NK-92 (cell line): Measurements from ENCODE around the gene SAMM50.

Experiments
- DNase-seq: peaks from one replicate; lab custom pipeline; 2025; ENCODE audit not compliant: unreplicated experiment; lab: John Stamatoyannopoulos, UW

SAMM50 gene

DNA sequence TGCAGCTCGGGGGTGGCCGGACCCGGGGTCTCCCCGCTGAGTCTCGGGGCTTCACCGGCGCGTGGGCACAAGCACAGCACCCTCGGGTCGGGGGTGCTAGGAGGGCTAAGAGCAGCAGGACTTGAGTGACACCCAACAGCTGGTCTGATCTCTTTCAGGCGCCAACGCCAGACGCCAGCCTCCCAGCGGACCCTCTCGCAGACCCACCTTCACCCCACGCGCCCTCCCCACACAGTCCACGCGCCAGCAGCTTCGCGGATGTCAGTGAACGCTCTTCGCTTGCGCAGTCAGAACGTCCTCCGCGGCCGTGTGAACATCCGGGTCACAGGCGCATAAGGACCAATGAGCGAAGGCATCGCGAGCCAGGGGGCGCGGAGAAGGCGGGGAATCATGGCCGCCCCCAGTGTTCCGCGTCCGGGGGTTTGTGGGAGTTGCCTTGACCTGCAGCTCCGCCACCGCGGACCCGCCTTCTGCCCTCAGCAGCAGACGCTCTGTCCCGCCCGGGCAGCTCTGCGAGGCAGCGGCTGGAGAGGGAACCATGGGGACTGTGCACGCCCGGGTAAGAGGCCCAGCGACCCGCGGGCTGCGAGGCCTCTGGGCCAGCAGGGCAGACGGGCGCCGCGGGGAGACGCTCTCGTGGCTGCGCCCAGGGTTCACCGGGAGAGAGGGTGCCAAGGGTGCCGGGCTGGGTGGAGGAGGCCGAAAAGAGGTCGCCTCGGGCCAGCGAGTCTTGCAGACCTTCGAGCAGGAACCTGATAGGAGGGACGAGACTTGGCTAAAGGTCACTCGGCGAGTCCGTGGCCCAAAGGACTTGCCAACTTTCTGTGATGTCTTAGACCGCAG lies at the start of gene SAMM50:
SAMM50 (plus strand) TSS at position 403 of the 843 bp plus-strand sequence; CDS start at position 539, 136 bp downstream.
- DNase-seq, result no peak

DNA sequence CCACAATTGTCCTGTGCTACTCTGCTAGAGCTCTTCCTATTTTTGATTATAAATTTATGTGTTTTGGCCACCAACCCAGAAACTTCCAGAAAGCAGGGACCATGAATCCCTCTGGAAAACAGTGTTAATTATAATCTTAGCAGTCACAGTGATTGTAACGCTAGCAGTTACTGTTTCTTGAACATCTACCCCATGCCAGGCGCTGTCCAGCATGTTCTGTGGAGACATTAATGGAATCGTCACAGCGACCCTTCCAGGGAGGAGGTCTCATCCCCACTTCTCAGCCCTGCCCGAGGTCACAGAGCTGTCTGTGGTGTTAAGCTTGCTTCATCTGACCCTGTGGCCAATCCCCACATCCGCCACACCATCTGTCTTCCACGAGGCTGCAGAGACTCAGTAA lies 49.6 kb upstream of the SAMM50 start:
- DNase-seq, result no peak

DNA sequence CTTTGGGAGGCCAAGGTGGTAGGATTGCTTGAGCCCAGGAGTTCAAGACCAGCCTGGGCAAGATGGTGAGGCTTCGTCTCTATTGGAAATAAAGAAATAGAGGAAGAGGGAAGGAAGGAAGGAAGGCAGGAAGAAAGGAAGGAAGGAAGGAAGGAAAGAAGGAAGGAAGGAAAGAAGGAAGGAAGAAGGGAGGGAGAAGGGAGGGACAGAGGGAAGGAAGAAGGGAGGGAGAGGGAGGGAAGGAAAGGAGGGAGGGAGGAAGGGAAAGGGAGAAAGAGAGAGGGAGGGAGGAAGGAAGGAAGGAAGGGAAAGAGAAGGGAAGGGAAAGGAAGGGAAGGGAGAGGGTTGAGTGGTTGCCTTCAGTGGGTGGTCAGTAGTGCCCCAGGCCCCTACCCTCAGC lies 45.5 kb upstream of the SAMM50 start:
- no peak for DNase-seq

DNA sequence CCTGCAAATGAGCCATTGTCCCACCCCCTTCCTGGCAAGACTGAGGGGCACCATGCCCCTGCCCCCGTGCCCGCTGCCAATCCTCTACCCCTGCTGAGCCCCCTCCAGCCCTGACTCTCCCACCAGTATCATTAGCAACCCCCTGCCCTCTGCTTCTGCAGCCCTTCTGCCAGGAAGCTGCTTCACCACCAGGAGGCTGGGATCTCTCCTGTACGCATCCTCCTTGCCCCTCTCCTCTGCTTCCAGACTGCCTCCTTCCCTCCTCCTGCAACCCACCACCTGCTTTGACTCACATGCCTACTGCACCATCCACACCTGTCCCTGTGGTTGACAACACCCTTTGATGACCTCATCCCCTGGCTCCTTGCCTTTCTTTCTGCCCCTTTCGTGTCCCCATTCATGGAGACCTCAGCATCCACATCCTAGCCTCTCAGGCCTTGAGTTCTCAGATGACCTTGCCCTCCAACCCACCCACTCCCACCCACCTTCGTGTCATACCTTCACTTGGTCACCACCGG lies 45.0 kb upstream of the SAMM50 start:
- no peak for DNase-seq

DNA sequence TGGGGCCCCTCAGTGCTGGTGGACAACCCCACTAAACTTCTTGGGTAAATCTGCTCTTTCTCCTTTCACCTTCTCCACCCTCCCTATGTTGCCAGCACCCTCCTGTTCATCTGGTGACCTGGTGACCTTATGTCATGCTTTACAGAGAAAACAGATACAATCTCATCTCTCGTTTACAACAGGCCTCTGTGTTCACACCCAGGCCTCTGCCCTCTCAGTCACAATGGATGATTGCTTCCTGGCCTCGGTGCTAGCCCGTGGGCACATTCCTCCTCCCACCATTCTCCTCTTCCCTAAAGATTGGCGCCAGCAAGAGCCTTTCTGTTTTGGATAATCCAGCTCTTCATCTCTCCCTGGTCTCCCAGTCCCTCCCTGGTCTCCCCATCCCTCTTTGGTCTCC lies 43.9 kb upstream of the SAMM50 start:
- no peak for DNase-seq

DNA sequence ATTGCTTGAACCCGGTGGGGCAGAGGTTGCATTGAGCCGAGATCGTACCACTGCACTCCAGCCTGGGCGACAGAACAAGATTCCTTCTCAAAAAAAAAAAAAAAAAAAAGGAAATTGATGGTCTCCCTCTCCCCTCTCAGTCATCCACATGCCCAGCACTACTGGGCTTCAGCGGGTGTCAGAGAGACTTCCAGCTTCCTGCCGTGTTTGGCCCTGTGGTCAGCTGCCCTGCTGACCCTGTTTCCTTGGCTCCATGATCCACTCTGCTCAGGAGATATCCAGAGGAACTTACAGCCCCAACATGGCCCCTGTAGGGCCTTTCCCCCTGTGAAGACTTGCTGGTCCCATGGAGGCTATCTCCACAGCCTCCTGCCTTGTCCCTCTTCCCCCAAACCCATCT lies 37.7 kb upstream of the SAMM50 start:
- no peak for DNase-seq

DNA sequence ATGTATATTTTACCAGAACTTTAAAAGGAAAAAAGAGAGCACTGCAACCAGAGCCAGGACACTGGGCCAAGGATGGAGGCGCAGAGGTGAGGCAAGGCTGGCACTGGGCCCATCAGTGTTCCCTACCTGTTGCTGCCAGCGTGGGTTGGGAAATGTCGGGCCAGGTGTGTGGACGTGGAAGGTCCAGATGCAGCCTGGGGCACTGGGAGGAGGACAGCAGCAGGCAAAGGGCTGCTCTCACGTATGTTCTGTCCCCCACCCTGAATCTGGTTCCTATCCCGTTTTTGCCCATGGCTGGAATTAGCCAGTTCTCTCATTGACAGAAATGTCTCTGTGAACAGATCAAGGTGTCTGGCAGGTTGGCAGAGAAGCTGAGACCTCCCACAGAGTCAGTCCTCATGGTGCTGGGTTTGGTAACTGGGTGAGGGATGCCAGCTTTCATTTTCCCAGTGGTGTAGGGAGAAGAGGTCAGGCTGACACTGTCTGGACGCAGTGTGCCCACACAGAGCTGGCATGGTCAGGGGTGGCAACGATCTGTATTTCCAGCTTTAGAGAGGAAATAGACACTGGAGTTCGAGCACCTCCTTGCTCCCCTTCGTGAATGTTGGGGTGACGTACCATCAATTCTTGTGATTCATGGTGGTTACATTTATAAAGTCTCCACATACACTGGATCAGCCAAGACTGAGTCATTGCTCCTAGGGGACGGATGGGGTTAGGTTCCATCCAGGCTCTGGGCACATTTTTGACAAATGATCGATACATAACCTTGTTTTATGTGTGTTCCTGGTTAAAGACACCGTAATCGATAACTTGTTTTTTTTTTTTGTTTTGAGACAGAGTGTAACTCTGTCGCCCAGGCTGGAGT lies 35.9 kb upstream of the SAMM50 start:
- DNase-seq, result no peak

DNA sequence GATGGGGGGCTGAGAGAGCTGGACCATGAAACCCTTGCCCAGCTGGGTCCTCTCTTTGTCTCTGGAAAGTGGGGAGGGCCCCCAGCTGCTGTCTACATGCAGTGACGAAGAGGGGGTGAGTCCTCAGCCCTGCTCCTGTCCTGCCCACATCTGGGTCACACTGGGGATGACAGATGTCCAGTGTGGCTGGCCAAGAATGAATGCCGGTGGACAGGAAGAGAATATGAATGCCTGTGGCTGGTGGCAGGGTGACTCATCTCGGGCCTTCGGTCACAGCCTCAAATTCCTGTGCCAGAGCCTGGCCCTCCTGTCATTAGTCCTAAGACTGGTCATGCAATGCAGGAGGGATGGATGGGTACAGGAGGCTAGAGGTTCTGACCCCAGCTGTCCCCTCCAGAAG lies 33.9 kb upstream of the SAMM50 start:
- no peak for DNase-seq

DNA sequence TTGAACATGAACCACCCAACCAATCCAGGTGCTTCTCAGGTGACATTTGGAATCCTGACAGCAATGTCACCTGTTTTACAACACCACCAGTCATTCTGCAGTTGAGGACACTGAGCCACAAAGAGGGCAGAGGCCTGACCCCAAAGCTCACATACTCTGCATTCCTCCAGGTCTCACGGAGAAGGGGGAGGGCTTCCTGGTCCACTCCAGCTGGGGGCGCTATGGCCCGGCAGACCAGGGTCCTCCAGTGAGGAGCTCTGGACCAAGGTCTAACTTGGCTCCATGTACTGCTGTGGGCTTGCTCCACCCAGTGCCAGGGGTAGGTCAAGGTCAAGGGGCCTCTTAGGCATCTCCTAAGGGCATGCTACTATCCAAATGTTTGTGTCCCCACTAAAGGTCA lies 33.1 kb upstream of the SAMM50 start:
- DNase-seq, result no peak

DNA sequence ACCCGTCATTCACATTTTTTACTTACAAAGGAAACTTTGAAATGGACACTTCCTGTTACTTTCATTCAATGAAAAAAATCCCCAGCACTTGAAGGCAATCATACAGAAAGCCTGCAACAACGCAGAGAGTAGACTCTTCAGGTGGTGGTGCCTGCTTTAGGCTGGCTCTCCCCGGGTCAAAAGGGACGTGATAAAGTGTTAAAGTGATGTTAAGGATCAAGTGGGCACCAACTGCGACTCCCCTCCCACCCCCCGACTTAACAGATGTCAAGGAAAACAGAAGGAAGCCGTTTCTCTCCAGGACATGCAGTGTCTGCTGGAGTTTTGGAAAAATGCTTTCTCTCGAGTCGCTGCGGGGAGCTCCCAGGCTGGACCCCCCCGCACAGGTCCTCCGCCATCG lies 32.1 kb upstream of the SAMM50 start:
- no peak for DNase-seq

DNA sequence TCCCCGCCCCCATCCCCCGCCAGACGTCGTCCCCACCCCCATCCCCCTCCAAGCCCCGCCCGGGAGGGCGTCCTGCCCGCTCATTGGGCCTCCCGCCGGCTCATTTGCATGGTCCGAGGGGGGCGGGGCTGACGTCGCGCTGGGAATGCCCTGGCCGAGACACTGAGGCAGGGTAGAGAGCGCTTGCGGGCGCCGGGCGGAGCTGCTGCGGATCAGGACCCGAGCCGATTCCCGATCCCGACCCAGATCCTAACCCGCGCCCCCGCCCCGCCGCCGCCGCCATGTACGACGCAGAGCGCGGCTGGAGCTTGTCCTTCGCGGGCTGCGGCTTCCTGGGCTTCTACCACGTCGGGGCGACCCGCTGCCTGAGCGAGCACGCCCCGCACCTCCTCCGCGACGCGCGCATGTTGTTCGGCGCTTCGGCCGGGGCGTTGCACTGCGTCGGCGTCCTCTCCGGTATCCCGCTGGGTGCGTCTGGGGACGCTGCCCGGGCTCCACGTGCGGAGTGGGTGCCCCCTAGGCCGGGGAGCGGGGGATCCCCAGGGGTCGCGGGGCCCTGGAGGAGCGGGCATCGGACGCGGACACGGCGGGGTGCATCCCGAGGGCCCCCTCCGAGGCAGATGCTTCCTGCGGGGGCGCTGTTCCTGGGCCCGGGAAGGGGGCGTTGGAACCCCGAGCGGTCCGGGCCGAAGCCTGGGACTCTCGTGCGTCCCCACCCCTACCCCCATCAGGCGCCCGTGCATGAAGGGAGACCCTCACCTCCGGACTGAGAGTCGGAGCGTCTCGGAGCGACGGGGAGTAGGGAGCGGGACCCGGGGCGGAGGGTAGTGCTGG lies 31.4 kb upstream of the SAMM50 start, which contains the start of gene PNPLA3:
PNPLA3 (plus strand) TSS at position 175 of the 834 bp plus-strand sequence; CDS start at position 282, 107 bp downstream.
- no peak for DNase-seq

DNA sequence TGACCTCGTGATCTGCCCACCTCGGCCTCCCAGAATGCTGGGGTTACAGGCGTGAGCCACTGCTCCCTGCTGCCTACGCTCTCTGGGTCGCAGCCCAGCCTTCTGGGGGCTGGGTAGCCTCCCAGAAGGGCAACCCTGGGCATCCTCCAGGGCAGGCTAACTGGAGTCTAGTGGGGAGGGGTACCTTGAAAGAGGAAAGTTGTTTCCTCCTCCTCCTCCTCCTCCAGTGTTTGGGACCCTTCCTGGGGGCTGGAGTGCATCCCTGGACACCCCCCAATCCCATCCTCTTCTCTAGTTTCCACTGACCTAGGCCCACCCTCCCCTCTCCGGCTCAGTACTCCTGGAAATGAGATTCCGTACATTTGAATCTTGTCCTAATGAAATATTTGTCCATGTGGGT lies 30.4 kb upstream of the SAMM50 start:
- no peak for DNase-seq

DNA sequence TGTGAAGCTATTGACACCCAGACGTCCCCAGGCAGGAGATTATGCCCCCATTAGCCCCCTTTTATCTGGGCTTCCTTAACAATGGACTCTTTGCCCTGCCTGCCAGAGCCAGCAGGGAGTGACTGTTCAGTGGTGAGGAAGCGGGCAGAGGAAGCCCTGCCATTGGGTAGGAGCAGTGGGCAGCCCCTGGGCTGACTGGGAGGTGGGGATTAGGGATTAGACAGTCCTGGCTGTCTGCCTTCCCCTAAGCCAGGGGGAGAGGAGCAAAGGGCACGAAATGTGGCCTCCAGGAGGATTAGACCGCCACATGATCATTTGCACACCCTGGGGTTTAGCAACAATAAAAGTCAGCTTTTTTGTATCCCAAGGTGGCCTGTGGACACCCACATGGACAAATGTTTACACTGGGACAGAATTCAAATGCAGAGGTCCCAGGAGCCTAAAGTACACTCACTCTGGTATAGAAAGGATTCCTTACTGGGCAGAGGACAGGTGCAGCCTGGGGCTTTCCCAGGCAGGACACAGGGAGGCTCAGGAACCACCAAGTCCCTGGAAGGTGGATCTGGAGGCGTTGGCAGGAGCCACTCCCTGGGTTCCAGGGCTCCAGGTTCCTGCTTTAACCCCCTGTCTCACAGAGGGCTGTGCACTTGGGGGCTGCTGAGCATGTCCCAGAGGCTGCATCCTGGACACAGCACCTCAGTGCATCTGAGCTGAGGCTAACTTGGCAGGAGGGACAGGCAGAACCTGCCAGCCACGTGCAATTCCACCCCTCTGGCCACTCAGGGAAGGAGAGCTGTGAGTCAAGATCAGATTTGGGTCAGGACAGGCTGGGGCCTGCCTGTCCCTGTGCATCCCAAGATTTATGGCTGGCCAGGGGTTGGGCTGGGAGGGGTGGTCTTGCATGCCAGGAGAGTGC lies 29.6 kb upstream of the SAMM50 start:
- no peak for DNase-seq

DNA sequence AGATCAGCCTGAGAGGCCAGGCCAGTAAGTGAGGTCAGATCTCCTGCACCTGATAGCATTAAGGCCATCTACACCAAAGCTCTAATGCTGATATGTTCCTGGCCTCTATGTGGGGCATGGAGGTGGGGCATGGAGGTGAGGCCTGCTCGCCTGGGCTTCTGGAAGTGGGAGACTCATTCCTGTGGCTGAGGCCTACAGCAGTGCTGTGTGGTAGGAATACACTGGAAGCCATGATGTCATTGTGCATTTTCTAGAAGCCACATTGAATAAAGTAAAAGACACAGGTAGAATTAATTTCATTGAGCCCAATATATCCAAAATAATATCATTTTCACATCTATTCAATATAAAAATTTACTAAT lies 28.9 kb upstream of the SAMM50 start:
- DNase-seq, result no peak

DNA sequence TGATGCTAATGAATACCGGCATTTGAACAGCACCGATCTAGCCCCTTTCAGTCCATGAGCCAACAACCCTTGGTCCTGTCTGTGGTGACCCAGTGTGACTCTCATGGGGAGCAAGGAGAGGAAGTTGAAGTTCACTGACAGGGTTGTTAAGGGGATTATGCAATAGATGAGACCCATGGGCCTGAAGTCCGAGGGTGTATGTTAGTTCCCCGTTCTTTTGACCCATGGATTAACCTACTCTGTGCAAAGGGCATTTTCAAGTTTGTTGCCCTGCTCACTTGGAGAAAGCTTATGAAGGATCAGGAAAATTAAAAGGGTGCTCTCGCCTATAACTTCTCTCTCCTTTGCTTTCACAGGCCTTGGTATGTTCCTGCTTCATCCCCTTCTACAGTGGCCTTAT lies 26.8 kb upstream of the SAMM50 start:
- no peak for DNase-seq

DNA sequence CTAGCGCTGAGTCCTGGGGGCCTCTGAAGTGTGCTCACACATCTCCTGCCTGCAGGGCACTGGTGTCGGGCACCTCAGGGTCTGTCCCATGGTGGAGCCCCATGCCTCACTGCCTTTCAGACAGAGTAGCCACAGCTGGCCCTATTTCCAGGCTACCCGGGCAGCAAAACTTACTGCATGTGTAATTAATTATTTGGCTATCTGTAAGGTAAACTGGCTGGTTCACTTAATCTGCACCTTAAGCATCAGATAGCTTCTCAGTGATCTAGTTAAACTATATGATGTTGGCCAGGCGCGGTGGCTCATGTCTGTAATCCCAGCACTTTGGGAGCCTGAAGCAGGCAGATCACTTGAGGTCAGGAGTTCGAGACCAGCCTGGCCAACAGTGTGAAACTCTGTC lies 26.3 kb upstream of the SAMM50 start:
- no peak for DNase-seq

DNA sequence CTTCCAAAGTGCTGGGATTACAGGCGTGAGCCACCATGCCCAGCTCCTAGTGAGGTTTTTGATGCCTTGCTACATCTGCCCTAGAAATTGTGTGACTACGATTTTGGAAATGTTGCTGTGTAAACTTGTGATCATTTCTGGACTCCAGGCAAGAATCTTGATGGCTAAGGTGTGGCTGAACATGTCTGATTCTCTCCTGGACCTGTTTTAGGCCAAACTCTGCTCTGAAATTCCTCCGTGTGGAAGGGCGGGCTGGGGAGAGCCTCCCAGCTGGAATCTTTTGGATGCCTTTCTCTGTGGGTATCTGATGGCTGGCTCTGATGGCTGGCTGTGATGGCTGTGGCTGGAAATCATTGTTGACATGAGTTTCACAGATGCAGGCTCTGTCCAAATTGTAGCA lies 23.5 kb upstream of the SAMM50 start:
- DNase-seq, result no peak

DNA sequence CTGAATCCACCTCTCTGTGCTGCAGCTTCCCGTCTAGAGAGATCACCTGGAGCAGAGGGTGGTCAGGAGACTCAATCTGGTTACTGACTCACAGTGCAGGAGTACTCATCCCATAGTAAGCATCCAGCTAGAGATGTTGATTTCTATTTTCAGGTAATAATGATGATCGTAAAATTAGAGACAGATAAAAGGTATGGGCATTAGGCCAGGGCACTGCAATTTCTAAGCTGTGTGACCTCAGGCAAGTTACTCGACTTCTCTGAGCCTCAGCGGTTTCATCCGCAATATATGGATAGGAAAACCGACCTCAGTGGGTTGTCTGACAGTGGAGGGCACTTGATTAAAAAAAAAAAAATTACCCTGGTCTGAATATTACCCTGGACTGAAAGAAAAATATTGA lies 13.8 kb upstream of the SAMM50 start:
- no peak for DNase-seq

DNA sequence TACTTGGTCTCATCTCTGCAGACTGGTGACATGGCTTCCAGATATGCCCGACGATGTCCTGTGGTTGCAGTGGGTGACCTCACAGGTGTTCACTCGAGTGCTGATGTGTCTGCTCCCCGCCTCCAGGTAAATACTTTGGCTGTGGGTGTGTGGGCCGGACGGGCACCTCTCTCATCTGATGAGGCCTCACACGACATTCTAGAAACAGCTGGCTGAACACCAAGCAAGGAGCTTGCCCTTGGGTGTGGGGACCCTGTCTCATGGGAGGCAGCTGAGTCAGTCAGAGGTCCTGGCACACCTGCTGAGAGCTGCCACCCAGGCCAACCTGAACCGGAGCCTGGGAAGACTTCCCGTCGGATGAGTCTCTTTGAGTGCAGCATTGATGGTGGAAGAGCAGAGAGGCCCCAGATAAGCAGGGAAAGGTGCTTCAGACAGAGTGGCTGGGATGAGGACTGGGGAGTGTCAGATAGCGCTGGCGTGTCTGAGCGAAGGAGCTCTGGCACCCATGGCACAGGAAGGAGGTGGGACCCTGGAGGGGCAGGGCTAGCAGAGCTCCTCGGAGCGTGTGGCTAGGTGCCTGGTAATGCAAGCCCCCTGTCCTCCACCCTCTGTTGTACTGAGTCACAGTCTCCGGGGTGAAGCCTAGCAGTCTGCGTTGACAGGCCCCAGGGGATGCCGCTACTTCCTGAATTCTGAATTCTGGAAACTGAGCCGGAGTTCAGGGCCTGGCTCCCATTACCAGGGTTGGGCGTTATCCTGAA lies 10.4 kb upstream of the SAMM50 start:
- DNase-seq, result no peak
